Loucy (cell line): ENCODE data around the gene OPRL1.

ENCODE experiments used
- H2AFZ ChIP-seq: fragments of 200-600 bp; sonication (generic); 2 replicates; pipeline ENCODE4 v1.6.0; 2016; ENCODE audit warnings: antibody characterized with exemption, mild to moderate bottlenecking, low read length, moderate library complexity
- H3F3A ChIP-seq: fragments of 200-600 bp; 2 replicates; pipeline ENCODE4 v1.6.0; 2016; ENCODE audit warnings: antibody characterized with exemption, low read depth, mild to moderate bottlenecking
- H3K27me3 ChIP-seq: fragments of 200-600 bp; sonication (generic); 2 replicates; pipeline ENCODE4 v1.6.1; 2014; ENCODE audit warnings: low read length, mild to moderate bottlenecking; ENCODE audit not compliant: insufficient read depth, poor library complexity, severe bottlenecking
- H3K36me3 ChIP-seq: fragments of 200-600 bp; sonication (generic); 2 replicates; pipeline ENCODE4 v1.6.1; 2016; ENCODE audit warnings: low read length; ENCODE audit not compliant: insufficient read depth
- H3K4me1 ChIP-seq: fragments of 200-600 bp; sonication (generic); 2 replicates; pipeline ENCODE4 v1.5.1; 2014; ENCODE audit warnings: low read length, mild to moderate bottlenecking; ENCODE audit not compliant: insufficient read depth, poor library complexity, severe bottlenecking
- H3K4me2 ChIP-seq: fragments of 200-600 bp; sonication (generic); 2 replicates; pipeline ENCODE4 v1.6.0; 2014; ENCODE audit warnings: antibody characterized with exemption, low read length, low read depth, mild to moderate bottlenecking; ENCODE audit not compliant: poor library complexity, severe bottlenecking
- H3K4me3 ChIP-seq: fragments of 200-600 bp; sonication (generic); 2 replicates; pipeline ENCODE4 v1.5.1; 2014; ENCODE audit warnings: low read length, mild to moderate bottlenecking, mixed read lengths; ENCODE audit not compliant: poor library complexity, severe bottlenecking
- H3K79me2 ChIP-seq: fragments of 200-600 bp; sonication (generic); 2 replicates; pipeline ENCODE4 v1.6.1; 2014; ENCODE audit warnings: low read length; ENCODE audit not compliant: insufficient read depth
- H3K9ac ChIP-seq: fragments of 200-600 bp; sonication (generic); 2 replicates; pipeline ENCODE4 v1.6.0; 2014; ENCODE audit warnings: mild to moderate bottlenecking, low read depth, low read length, moderate library complexity; ENCODE audit not compliant: poor library complexity, severe bottlenecking
- H3K9me2 ChIP-seq: fragments of 200-600 bp; sonication (generic); replicated peaks from 2 replicates; pipeline ENCODE4 v1.6.1; 2016; ENCODE audit warnings: low read depth, low read length, mixed read lengths
- H3K9me3 ChIP-seq: fragments of 200-600 bp; sonication (generic); 2 replicates; pipeline ENCODE4 v1.6.1; 2014; ENCODE audit warnings: mild to moderate bottlenecking, antibody characterized with exemption, low read length, low read depth; ENCODE audit not compliant: insufficient read depth
- H4K20me1 ChIP-seq: fragments of 200-600 bp; sonication (generic); 2 replicates; pipeline ENCODE4 v1.6.0; 2014; ENCODE audit warnings: antibody characterized with exemption, low read length, mild to moderate bottlenecking; ENCODE audit not compliant: insufficient read depth, poor library complexity, severe bottlenecking
- EZH2phosphoT487 ChIP-seq: fragments of 200-600 bp; IDR thresholded peaks from 2 replicates; pipeline ENCODE4 v1.6.1; 2018; ENCODE audit warnings: antibody characterized with exemption, mild to moderate bottlenecking, moderate library complexity, borderline replicate concordance
- TF ChIP-seq, protein P1 (sequence below): fragments of 200-600 bp; sonication (generic); conservative IDR thresholded peaks from 2 replicates; pipeline ENCODE4 v1.5.1; 2014; ENCODE audit warnings: mild to moderate bottlenecking, antibody characterized with exemption, low read length

The OPRL1 gene

DNA sequence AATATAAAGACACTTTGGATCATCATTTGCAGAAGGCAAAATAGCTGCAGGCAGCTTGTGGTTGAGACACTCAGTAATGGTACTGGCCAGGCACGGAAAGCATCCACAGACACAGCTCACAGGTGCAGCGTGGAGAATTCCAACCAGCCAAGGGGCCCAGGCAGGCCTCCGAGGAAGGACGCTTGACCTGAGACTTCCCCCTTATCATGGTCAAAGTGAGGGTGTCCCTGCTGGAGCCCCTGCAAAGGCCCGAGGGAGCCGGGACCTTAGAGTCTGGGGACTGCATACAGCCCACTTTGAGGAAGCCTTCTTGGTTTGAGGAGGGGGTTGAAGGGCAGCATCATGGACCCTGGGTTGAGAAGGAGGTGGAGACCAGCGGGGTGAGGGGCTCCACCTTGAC lies 69.3 kb downstream of the OPRL1 start:
- Histone ChIP-seq H3K4me1 (no peaks in the 10 kb centered on the region), H3K9me2 (no peaks in the 10 kb centered on the region), H3K27me3 (no peaks in the 10 kb centered on the region), H2AFZ (no peak overlapping the region), H4K20me1 (no peaks in the 10 kb centered on the region), H3K9me3 (peaks cover 47% of the 10 kb centered on the region; the same call in 1 of the 2 replicates), H3K4me2 (no peak overlapping the region), H3K36me3 (no peaks in the 10 kb centered on the region), H3K9ac (no peak overlapping the region), H3K4me3 (no peak overlapping the region), H3K79me2 (no peaks in the 10 kb centered on the region), H3F3A (no peaks in the 10 kb centered on the region; the same call in 1 of the 2 replicates)
- no peak for TF ChIP-seq EZH2phosphoT487
- TF ChIP-seq, protein P1, sequence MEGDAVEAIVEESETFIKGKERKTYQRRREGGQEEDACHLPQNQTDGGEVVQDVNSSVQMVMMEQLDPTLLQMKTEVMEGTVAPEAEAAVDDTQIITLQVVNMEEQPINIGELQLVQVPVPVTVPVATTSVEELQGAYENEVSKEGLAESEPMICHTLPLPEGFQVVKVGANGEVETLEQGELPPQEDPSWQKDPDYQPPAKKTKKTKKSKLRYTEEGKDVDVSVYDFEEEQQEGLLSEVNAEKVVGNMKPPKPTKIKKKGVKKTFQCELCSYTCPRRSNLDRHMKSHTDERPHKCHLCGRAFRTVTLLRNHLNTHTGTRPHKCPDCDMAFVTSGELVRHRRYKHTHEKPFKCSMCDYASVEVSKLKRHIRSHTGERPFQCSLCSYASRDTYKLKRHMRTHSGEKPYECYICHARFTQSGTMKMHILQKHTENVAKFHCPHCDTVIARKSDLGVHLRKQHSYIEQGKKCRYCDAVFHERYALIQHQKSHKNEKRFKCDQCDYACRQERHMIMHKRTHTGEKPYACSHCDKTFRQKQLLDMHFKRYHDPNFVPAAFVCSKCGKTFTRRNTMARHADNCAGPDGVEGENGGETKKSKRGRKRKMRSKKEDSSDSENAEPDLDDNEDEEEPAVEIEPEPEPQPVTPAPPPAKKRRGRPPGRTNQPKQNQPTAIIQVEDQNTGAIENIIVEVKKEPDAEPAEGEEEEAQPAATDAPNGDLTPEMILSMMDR: no peak

DNA sequence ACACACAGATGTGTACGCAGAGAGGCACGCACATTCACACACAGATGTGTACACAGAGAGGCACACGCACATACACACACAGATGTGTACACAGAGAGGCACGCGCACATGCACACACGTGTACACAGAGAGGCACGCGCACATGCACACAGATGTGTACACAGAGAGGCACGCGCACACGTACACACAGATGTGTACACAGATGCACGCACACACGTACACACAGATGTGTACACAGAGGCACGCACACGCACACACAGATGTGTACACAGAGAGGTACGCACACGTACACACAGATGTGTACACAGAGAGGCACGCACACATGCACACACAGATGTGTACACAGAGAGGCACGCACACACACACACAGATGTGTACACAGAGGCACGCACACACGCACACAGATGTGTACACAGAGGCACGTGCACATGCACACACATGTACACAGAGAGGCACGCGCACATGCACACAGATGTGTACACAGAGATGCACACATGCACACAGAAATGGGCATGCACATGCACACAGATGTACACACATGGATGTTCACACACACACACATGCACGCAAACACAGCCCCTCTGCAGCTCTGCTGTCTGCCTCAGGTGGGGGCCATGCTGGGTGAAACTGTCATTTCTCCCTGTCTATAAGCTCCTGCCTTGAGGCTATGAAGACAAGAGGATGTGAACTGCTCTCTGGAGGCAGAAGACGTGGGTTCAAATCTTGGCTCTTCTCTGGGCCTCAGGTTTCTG lies 70.1 kb downstream of the OPRL1 start:
- TF ChIP-seq, protein P1: no peak
- TF ChIP-seq EZH2phosphoT487: no peak
- no peak overlapping the region for H3K4me2 ChIP-seq
- no peaks in the 10 kb centered on the region for H3K27me3 ChIP-seq
- H3K4me3 ChIP-seq: no peak overlapping the region
- H3F3A ChIP-seq: no peaks in the 10 kb centered on the region; the same call in 1 of the 2 replicates
- H3K9me3 ChIP-seq: peaks cover 39% of the 10 kb centered on the region; the same call in 1 of the 2 replicates
- no peaks in the 10 kb centered on the region for H3K4me1 ChIP-seq
- H3K36me3 ChIP-seq: no peaks in the 10 kb centered on the region
- H3K9me2 ChIP-seq: no peaks in the 10 kb centered on the region
- no peaks in the 10 kb centered on the region for H3K79me2 ChIP-seq
- H4K20me1 ChIP-seq: no peaks in the 10 kb centered on the region
- H3K9ac ChIP-seq: no peak overlapping the region
- H2AFZ ChIP-seq: no peak overlapping the region
